Kidney epithelial cell (primary cell): ENCODE results near the gene ANKRD39. TPM values are rescaled to one million over a fixed set of nuclear protein-coding genes. Genes with fewer than 3 reads are reported as not detected.

Experiments used
- DNase-seq: peaks from one replicate; pipeline ENCODE4 v3.0.0-alpha.2; 2010; ENCODE audit warnings: low read depth
- H3K27me3 ChIP-seq: 2 replicates; pipeline ENCODE4 v1.6.0; 2011; ENCODE audit warnings: low read length; ENCODE audit not compliant: control insufficient read depth, insufficient read depth
- H3K36me3 ChIP-seq: 2 replicates; pipeline ENCODE4 v1.5.1; 2011; ENCODE audit warnings: low read length; ENCODE audit not compliant: control insufficient read depth, insufficient read depth
- H3K4me3 ChIP-seq: 2 replicates; pipeline ENCODE4 v1.5.1; 2011; ENCODE audit warnings: low read depth, mild to moderate bottlenecking, control low read depth, low read length
- CTCF ChIP-seq: IDR thresholded peaks from 2 replicates; pipeline ENCODE4 v1.5.1; 2011; ENCODE audit warnings: mild to moderate bottlenecking, moderate library complexity, low read length, control low read depth, inconsistent platforms; ENCODE audit not compliant: insufficient read depth, poor library complexity, severe bottlenecking
- total RNA-seq: library from RNA; depleted of rRNA; stranded (reverse); fragments of >200 nt; gene quantifications from 2 replicates; pipeline ENCODE4 v1.2.3, GENCODE V29; 2015

Gene ANKRD39
- total RNA-seq, 1 donor from 2014 or later: 27.3 TPM

DNA sequence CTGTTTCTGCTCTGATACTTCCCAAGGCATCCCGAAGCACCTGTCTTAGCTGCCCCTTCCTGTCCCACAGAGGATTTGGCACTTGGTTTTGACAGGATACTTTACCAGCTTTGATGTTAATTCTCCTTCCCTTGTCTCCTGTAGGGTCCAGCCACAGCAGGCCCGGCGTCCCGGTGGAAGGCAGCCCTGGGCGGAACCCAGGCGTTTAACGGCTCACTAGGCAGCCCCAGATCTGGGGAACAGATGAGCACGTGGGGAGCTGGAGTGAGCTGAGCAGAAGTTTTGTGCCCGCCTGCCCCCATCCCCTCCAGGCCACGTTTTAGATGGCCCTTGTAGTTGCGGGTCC lies 25.4 kb downstream of the ANKRD39 start:
- no peak for DNase-seq
- Histone ChIP-seq H3K27me3 (no peaks in the 10 kb centered on the region), H3K4me3 (no peak overlapping the region), H3K36me3 (peaks cover 3% of the 10 kb centered on the region)
- TF ChIP-seq CTCF: no peak

DNA sequence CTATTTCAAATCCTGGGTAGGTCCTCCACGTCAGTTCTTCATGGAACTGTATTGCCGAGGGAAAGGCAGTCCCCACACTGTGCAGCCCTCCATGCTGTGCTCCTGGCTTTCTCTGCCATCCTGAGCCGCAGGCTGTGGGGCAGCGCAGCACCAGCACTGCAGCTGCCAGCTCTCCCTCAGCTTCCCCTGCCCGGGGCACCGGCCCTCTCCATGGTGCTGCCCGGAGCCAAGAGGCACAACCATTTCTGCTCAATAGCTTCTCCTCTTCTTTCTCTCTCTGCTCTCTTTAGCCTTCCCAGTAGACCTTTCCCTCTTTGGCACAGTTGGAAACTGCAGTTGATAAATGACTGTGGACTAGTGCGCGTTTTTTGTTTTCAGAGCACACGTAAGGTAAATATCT lies 26.1 kb downstream of the ANKRD39 start:
- no peak for TF ChIP-seq CTCF
- H3K4me3 ChIP-seq: no peak overlapping the region
- no peak for DNase-seq
- H3K27me3 ChIP-seq: no peaks in the 10 kb centered on the region
- peaks cover 3% of the 10 kb centered on the region for H3K36me3 ChIP-seq

DNA sequence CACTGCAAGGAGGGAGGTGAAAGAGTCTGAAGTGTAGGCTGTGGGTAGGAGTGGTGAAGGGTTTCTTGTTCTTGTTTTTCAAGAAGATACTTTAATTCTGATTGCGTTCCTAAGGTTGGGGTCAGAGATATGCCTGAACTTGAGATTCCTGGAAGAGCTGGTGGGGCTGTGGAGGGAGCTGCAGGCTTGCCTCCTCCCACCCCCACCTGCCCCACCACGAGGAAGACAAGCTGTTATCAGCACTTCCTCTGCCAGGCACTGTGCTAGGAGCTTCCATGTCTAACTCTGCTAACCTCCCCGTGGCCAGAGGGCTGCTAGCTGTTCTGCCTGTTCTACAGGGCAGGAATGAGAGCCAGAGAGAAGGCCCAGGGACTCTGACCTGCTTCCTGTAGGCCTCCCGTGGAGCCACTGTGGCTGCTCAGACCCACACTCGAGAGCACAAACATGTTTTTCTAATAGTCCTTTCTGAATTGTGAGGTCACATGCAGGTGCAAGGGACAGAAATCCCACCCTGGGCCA lies 27.7 kb downstream of the ANKRD39 start:
- H3K27me3 ChIP-seq: no peaks in the 10 kb centered on the region

DNA sequence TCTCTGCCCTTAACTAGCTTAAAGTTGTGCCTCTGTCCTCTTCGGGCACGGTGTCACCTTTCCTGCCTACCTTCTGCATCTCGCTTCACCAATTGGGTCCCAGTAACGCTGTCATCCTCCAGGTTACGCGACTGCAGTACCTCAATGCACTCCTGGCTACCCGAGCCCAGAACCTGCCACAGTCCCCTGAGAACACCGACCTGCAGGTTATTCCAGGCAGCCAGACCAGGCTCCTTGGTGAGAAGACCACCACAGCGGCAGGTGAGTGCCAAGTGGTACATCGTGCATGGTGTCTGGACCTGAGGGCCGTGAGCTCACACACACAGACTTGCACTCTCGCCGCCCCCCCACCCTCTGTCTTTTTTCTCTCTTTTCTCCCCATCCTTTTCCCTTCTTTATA lies 28.9 kb downstream of the ANKRD39 start:
- TF ChIP-seq CTCF: no peak
- H3K36me3 ChIP-seq: peaks cover 3% of the 10 kb centered on the region
- DNase-seq: no peak
- no peak overlapping the region for H3K4me3 ChIP-seq
- no peaks in the 10 kb centered on the region for H3K27me3 ChIP-seq

More for the DNA sequence above, 27.7 kb downstream of the ANKRD39 start:
- H3K36me3 ChIP-seq: peaks cover 3% of the 10 kb centered on the region
- no peak for DNase-seq
- no peak for TF ChIP-seq CTCF
- no peak overlapping the region for H3K4me3 ChIP-seq

- DNase-seq: no peak
- TF ChIP-seq CTCF: no peak
- H3K4me3 ChIP-seq: no peak overlapping the region
Measured at GRCh38 chr2:96828436-96828835, 29.4 kb downstream of the ANKRD39 start.

GRCh38 chr2:96826546-96827278 lies 31.1 kb downstream of the ANKRD39 start:
- H3K27me3 ChIP-seq: no peaks in the 10 kb centered on the region
- peaks cover 1% of the 10 kb centered on the region for H3K36me3 ChIP-seq
- no peak for DNase-seq
- no peak overlapping the region for H3K4me3 ChIP-seq
- TF ChIP-seq CTCF: no peak

More at GRCh38 chr2:96828436-96828835, 29.4 kb downstream of the ANKRD39 start:
- peaks cover 3% of the 10 kb centered on the region for H3K36me3 ChIP-seq
- no peaks in the 10 kb centered on the region for H3K27me3 ChIP-seq
